Common myeloid progenitor, CD34-positive (primary cell): ENCODE measurements around the gene MKKS.
A peak's percentile ranks its signal among the peaks of the same experiment; 100 is the strongest.

Experiments used
- CTCF ChIA-PET: fragments of 350-600 bp; sonication (Branson Sonifier 250); formaldehyde crosslinking; loops from one replicate; lab custom pipeline; 2021; ENCODE audit warnings: antibody characterized with exemption; lab: Charles Lee
- POLR2A ChIA-PET: fragments of 350-600 bp; sonication (Branson Sonifier 250); formaldehyde crosslinking; loops from one replicate; lab custom pipeline; 2021; ENCODE audit warnings: antibody characterized with exemption; lab: Charles Lee
- DNase-seq, 3 donors: peaks; one replicate each; pipeline versions ENCODE4 v3.0.0 to v3.0.0-alpha.2; 2013
- H3K27ac ChIP-seq, 2 experiments: 1 replicate in 1 of 2; 2 replicates in 1 of 2; pipeline ENCODE4 v1.7.0; 2013; ENCODE audit warnings: inconsistent platforms in 2 of 2, low read length in 2 of 2, mild to moderate bottlenecking in 2 of 2, low read depth in 1 of 2, moderate library complexity in 1 of 2; ENCODE audit not compliant: severe bottlenecking in 2 of 2, insufficient read depth in 1 of 2, poor library complexity in 1 of 2
- H3K27me3 ChIP-seq, 5 experiments: replicated peaks in 2 of 5; 1 replicate in 3 of 5; 2 replicates in 2 of 5; pipeline versions ENCODE4 v1.6.1 to v1.7.0; 2013; ENCODE audit warnings: low read length in 4 of 5, mild to moderate bottlenecking in 2 of 5, moderate library complexity in 2 of 5, inconsistent platforms in 1 of 5; ENCODE audit not compliant: insufficient read depth in 5 of 5, control insufficient read depth in 4 of 5
- H3K36me3 ChIP-seq, 4 experiments: 1 replicate in 2 of 4; 2 replicates in 2 of 4; pipeline versions ENCODE4 v1.6.1 to v1.7.0; 2013; ENCODE audit warnings: low read length in 3 of 4, control low read depth in 1 of 4, mild to moderate bottlenecking in 1 of 4; ENCODE audit not compliant: control insufficient read depth in 4 of 4, insufficient read depth in 4 of 4
- H3K4me1 ChIP-seq, 4 experiments: 1 replicate in 3 of 4; 2 replicates in 1 of 4; pipeline versions ENCODE4 v1.6.1 to v1.7.1; 2013; ENCODE audit warnings: low read length in 3 of 4, mild to moderate bottlenecking in 3 of 4, control low read depth in 1 of 4, inconsistent platforms in 1 of 4, moderate library complexity in 1 of 4; ENCODE audit not compliant: control insufficient read depth in 4 of 4, insufficient read depth in 4 of 4; ENCODE audit errors: control extremely low read depth in 1 of 4
- H3K4me3 ChIP-seq, 7 experiments: 1 replicate in 4 of 7; 2 replicates in 3 of 7; pipeline versions ENCODE4 v1.5.1 to v1.7.0; 2013; ENCODE audit warnings: mild to moderate bottlenecking in 7 of 7, low read length in 6 of 7, moderate library complexity in 6 of 7, inconsistent platforms in 2 of 7, low read depth in 2 of 7, control low read depth in 1 of 7; ENCODE audit not compliant: insufficient read depth in 4 of 7, control insufficient read depth in 1 of 7; ENCODE audit errors: extremely low read depth in 1 of 7
- H3K9me3 ChIP-seq, 5 experiments: 1 replicate in 4 of 5; 2 replicates in 1 of 5; pipeline versions ENCODE4 v1.6.1 to v1.7.1; 2013; ENCODE audit warnings: low read length in 4 of 5, mild to moderate bottlenecking in 2 of 5, inconsistent platforms in 1 of 5, low read depth in 1 of 5, moderate library complexity in 1 of 5; ENCODE audit not compliant: control insufficient read depth in 4 of 5, insufficient read depth in 2 of 5; ENCODE audit errors: control extremely low read depth in 1 of 5
- WGBS: methylation state at CpG from one replicate; pipeline ENCODE4 v1.1.5; 2013; ENCODE audit not compliant: insufficient coverage; 5-methylcytosine and 5-hydroxymethylcytosine counted together

MKKS gene

GRCh38 chr20:10357974-10358373 lies 76.0 kb downstream of the MKKS start:
- Histone ChIP-seq H3K27me3 (no peaks in the 10 kb centered on the region), H3K4me1 (peaks cover 0 to 3% (median 1%) of the 10 kb centered on the region in 4 experiments), H3K4me3 (no peak overlapping the region), H3K36me3 (no peaks in the 10 kb centered on the region), H3K9me3 (peaks cover 0 to 10% (median 0%) of the 10 kb centered on the region in 5 experiments), H3K27ac (no peak overlapping the region)
- CTCF ChIA-PET, result interaction anchor here (1.2 to 1.4 kb wide), 2 partner anchors 31 to 377 kb away, joined by 3 to 4 read pairs; no protein-coding TSS in a partner anchor
- POLR2A ChIA-PET, result no interaction called here
- peak in 2 of 3 donors; percentile 6 to 17 for DNase-seq

DNA sequence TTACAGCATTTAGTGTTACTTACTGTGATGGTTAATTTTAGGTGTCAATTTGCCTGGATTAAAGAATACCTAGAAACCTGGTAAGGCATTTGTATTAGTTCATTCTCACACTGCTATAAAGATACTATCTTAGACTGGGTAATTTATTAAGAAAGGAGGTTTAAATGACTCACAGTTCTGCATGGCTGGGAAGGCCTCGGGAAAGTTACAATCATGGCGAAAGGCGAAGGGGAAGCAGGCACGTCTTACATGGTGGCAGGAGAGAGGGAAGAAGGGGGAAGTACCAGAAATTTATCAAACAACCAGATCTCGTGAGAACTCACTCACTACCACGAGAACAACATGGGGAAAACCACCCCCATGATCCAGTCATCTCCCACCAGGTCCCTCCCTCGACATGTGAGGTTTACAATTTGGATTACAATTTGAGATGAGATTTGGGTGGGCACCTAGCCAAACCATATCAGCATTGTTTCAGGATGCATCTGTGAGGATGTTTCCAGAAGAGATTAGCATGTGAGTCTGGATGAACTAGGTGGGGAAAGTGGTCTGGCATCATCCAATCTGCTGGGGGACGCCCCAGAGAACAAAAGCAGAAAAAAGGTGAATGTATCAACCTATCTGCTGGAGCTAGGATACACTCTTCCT lies 76.8 kb downstream of the MKKS start:
- H3K27me3 ChIP-seq, result no peaks in the 10 kb centered on the region
- no peaks in the 10 kb centered on the region for H3K36me3 ChIP-seq
- no peak overlapping the region for H3K4me3 ChIP-seq
- no peak overlapping the region for H3K27ac ChIP-seq
- peaks cover 0 to 3% (median 1%) of the 10 kb centered on the region in 4 experiments for H3K4me1 ChIP-seq
- POLR2A ChIA-PET, result no interaction called here
- DNase-seq, result peak; percentile 59 to 85 (median 84)
- 75% methylated on average over 4 of the region's 8 CpGs for WGBS
- H3K9me3 ChIP-seq, result peaks cover 0 to 10% (median 0%) of the 10 kb centered on the region in 5 experiments
- CTCF ChIA-PET, result interaction anchor here (1.2 to 1.4 kb wide), 2 partner anchors 32 to 376 kb away, joined by 3 to 4 read pairs; no protein-coding TSS in a partner anchor

GRCh38 chr20:10356628-10357027 lies 77.4 kb downstream of the MKKS start:
- H3K9me3 ChIP-seq, result peaks cover 0 to 10% (median 0%) of the 10 kb centered on the region in 5 experiments
- no peak for DNase-seq
- H3K4me3 ChIP-seq, result no peak overlapping the region
- no peaks in the 10 kb centered on the region for H3K27me3 ChIP-seq
- H3K4me1 ChIP-seq, result peaks cover 0 to 3% (median 1%) of the 10 kb centered on the region in 4 experiments
- no peaks in the 10 kb centered on the region for H3K36me3 ChIP-seq
- ChIA-PET CTCF (no interaction called here), POLR2A (no interaction called here)
- no peak overlapping the region for H3K27ac ChIP-seq
- no CpG with 5 or more reads among the region's 1 CpG for WGBS

GRCh38 chr20:10352934-10353824 lies 80.8 kb downstream of the MKKS start:
- WGBS, result 50% methylated on average over 1 of the region's 6 CpGs
- peak in 1 of 3 donors; percentile 8 for DNase-seq
- POLR2A ChIA-PET, result interaction anchor here (0.6 kb wide), 1 partner anchor 13 kb away, joined by 11 read pairs; no protein-coding TSS in a partner anchor

More at GRCh38 chr20:10352934-10353824, 80.8 kb downstream of the MKKS start:
- Histone ChIP-seq H3K27ac (no peak overlapping the region), H3K9me3 (peaks cover 0 to 10% (median 0%) of the 10 kb centered on the region in 5 experiments), H3K27me3 (no peaks in the 10 kb centered on the region), H3K36me3 (no peaks in the 10 kb centered on the region), H3K4me1 (peaks cover 0 to 12% (median 5%) of the 10 kb centered on the region in 4 experiments), H3K4me3 (no peak overlapping the region)
- CTCF ChIA-PET, result no interaction called here
